ENCODE measurements around the gene KDM1B. TPM values are rescaled to one million over a fixed set of nuclear protein-coding genes. Genes with fewer than 3 reads are reported as not detected.
"Not testable (repeated sequence)": the region's sequence is repeated elsewhere in the genome, so short reads cannot be mapped to it uniquely, and the experiment has no call there.

Gene KDM1B
- total RNA-seq, 4 donors from 2014 or later: 28.3 to 32.5 (median 29.6) TPM

- Histone ChIP-seq H3K9me3 (no peaks in the 10 kb centered on the region), H3K27ac (no peak overlapping the region), H3K27me3 (no peaks in the 10 kb centered on the region), H3K36me3 (peaks cover 49% of the 10 kb centered on the region), H3K4me3 (no peak overlapping the region), H3K4me1 (no peaks in the 10 kb centered on the region)
- WGBS: 91% methylated on average over 4 of the region's 4 CpGs
- TF ChIP-seq POLR2A (IDR thresholded peaks at IDR 0.05): no peak
- no peak for TF ChIP-seq CTCF (IDR thresholded peaks at IDR 0.05)
- no peak for TF ChIP-seq EP300 (IDR thresholded peaks at IDR 0.05)
- no peak for TF ChIP-seq POLR2AphosphoS5 (IDR thresholded peaks at IDR 0.05)
- DNase-seq (ENCODE audit: low spot score in 2 of 2): no peak
These were observed 66.0 kb downstream of the KDM1B start for GRCh38 chr6:18221288-18221615.

- not testable (repeated sequence) for H3K27ac ChIP-seq; H3K9me3 ChIP-seq; H3K27me3 ChIP-seq; H3K4me3 ChIP-seq; DNase-seq (ENCODE audit: low spot score in 2 of 2); H3K4me1 ChIP-seq
- WGBS: 63% methylated on average over 5 of the region's 5 CpGs
- H3K36me3 ChIP-seq: peaks cover 66% of the 10 kb centered on the region
These were observed 71.4 kb downstream of the KDM1B start for GRCh38 chr6:18226451-18227105.

GRCh38 chr6:18227166-18227565 lies 71.9 kb downstream of the KDM1B start:
- 88% methylated on average over 9 of the region's 9 CpGs for whole genome bisulfite sequencing
- not testable (repeated sequence) for H3K4me1 ChIP-seq; H3K27me3 ChIP-seq; H3K27ac ChIP-seq; DNase-seq (ENCODE audit: low spot score in 2 of 2); H3K4me3 ChIP-seq; H3K9me3 ChIP-seq
- peaks cover 64% of the 10 kb centered on the region for H3K36me3 ChIP-seq

- not testable (repeated sequence) for H3K4me1 ChIP-seq; H3K27me3 ChIP-seq; DNase-seq (ENCODE audit: low spot score in 2 of 2); H3K27ac ChIP-seq; H3K4me3 ChIP-seq
- WGBS: 98% methylated on average over 14 of the region's 14 CpGs
- Histone ChIP-seq H3K36me3 (peaks cover 60% of the 10 kb centered on the region), H3K9me3 (peaks cover 12% of the 10 kb centered on the region)
These were observed 73.4 kb downstream of the KDM1B start for GRCh38 chr6:18228590-18228989.

- H3K27me3 ChIP-seq; H3K4me3 ChIP-seq; H3K27ac ChIP-seq; H3K4me1 ChIP-seq; DNase-seq (ENCODE audit: low spot score in 2 of 2): not testable (repeated sequence)
- Histone ChIP-seq H3K9me3 (peaks cover 12% of the 10 kb centered on the region), H3K36me3 (peaks cover 70% of the 10 kb centered on the region)
- 96% methylated on average over 7 of the region's 7 CpGs for WGBS
These were observed 76.6 kb downstream of the KDM1B start for GRCh38 chr6:18231856-18232255.

- 100% methylated on average over 4 of the region's 4 CpGs for WGBS
- H3K36me3 ChIP-seq: peaks cover 58% of the 10 kb centered on the region
These were observed 78.5 kb downstream of the KDM1B start for GRCh38 chr6:18233770-18234169.

GRCh38 chr6:18234564-18234963 lies 79.3 kb downstream of the KDM1B start:
- peaks cover 12% of the 10 kb centered on the region for H3K9me3 ChIP-seq
- TF ChIP-seq CTCF (IDR thresholded peaks at IDR 0.05) (no peak), POLR2A (IDR thresholded peaks at IDR 0.05) (no peak), EP300 (IDR thresholded peaks at IDR 0.05) (no peak), POLR2AphosphoS5 (IDR thresholded peaks at IDR 0.05) (no peak)
- peaks cover 51% of the 10 kb centered on the region for H3K36me3 ChIP-seq
- no peaks in the 10 kb centered on the region for H3K27me3 ChIP-seq
- H3K27ac ChIP-seq: no peak overlapping the region
- WGBS: 98% methylated on average over 1 of the region's 1 CpG
- DNase-seq (ENCODE audit: low spot score in 2 of 2): no peak
- no peaks in the 10 kb centered on the region for H3K4me1 ChIP-seq
- H3K4me3 ChIP-seq: no peak overlapping the region

More at GRCh38 chr6:18233770-18234169, 78.5 kb downstream of the KDM1B start:
- H3K4me1 ChIP-seq; H3K4me3 ChIP-seq; H3K27me3 ChIP-seq; H3K27ac ChIP-seq; DNase-seq (ENCODE audit: low spot score in 2 of 2): not testable (repeated sequence)
- H3K9me3 ChIP-seq: peaks cover 12% of the 10 kb centered on the region

- no peak for DNase-seq (ENCODE audit: low spot score in 2 of 2)
- WGBS: 85% methylated on average over 3 of the region's 3 CpGs
- H3K36me3 ChIP-seq: peaks cover 51% of the 10 kb centered on the region
These were observed 80.3 kb downstream of the KDM1B start for GRCh38 chr6:18235524-18235923.

More at GRCh38 chr6:18235524-18235923, 80.3 kb downstream of the KDM1B start:
- no peak for TF ChIP-seq POLR2AphosphoS5 (IDR thresholded peaks at IDR 0.05)
- TF ChIP-seq CTCF (IDR thresholded peaks at IDR 0.05): no peak
- no peak for TF ChIP-seq EP300 (IDR thresholded peaks at IDR 0.05)
- TF ChIP-seq POLR2A (IDR thresholded peaks at IDR 0.05): no peak
- Histone ChIP-seq H3K4me3 (no peak overlapping the region), H3K9me3 (peaks cover 12% of the 10 kb centered on the region), H3K4me1 (no peaks in the 10 kb centered on the region), H3K27ac (no peak overlapping the region), H3K27me3 (no peaks in the 10 kb centered on the region)
